Peyer's patch (tissue), 4 donors: ENCODE results near the gene HORMAD2. TPM values are rescaled to one million over a fixed set of nuclear protein-coding genes. Genes with fewer than 3 reads are reported as not detected.

Experiments
- DNase-seq, 3 donors: peaks; one replicate each; pipeline ENCODE4 v3.0.0-alpha.2; 2017 to 2019
- H3K27ac ChIP-seq, 4 donors: fragments of 200-600 bp; sonication (generic); one replicate each; pipeline ENCODE4 v1.5.1; 2016 to 2019
- H3K27me3 ChIP-seq, 2 donors: fragments of 200-600 bp; sonication (generic); one replicate each; pipeline ENCODE4 v1.5.1; 2019
- H3K36me3 ChIP-seq, 3 donors: fragments of 200-600 bp; sonication (generic); one replicate each; pipeline ENCODE4 v1.5.1; 2016 to 2019
- H3K4me1 ChIP-seq, 4 donors: fragments of 200-600 bp; sonication (generic); one replicate each; pipeline ENCODE4 v1.5.1; 2016 to 2019
- H3K4me3 ChIP-seq, 4 donors: fragments of 200-600 bp; sonication (generic); 1 replicate in 3 of 4; 2 replicates in 1 of 4; pipeline ENCODE4 v1.5.1; 2016 to 2019; ENCODE audit warnings: mild to moderate bottlenecking in 1 of 4
- H3K9me3 ChIP-seq, 4 donors: fragments of 200-600 bp; sonication (generic); one replicate each; pipeline ENCODE4 v1.5.1; 2016 to 2019; ENCODE audit warnings: mild to moderate bottlenecking in 1 of 4
- CTCF ChIP-seq, 6 experiments: fragments of 450-650 bp in 4 of 6; fragments of 200-600 bp in 2 of 6; sonication (generic) in 1 of 6; IDR thresholded peaks; one replicate each; pipeline ENCODE4 v1.5.1; 2017 to 2019; ENCODE audit warnings: antibody characterized with exemption in 6 of 6, mild to moderate bottlenecking in 3 of 6, moderate library complexity in 1 of 6
- POLR2A ChIP-seq, 2 donors: fragments of 450-650 bp; IDR thresholded peaks; one replicate each; pipeline ENCODE4 v1.5.1; 2017; ENCODE audit warnings: antibody characterized with exemption in 2 of 2, mild to moderate bottlenecking in 2 of 2, moderate library complexity in 2 of 2
- total RNA-seq, 4 donors: library from RNA; depleted of rRNA; stranded (reverse); fragments of >200 nt; gene quantifications; one replicate each; pipeline ENCODE4 v1.1.0, GENCODE V29; 2016

Gene HORMAD2
- total RNA-seq, 4 donors from 2014 or later = not detected

- no peaks in the 10 kb centered on the region for H3K36me3 ChIP-seq
- H3K4me3 ChIP-seq = no peak overlapping the region
- no peaks in the 10 kb centered on the region for H3K9me3 ChIP-seq
- no peaks in the 10 kb centered on the region for H3K27me3 ChIP-seq
- H3K4me1 ChIP-seq = no peaks in the 10 kb centered on the region
- H3K27ac ChIP-seq = no peak overlapping the region
- no peak for DNase-seq
- TF ChIP-seq CTCF (IDR thresholded peaks at IDR 0.05) (no peak), POLR2A (IDR thresholded peaks at IDR 0.05) (no peak)
Observed at GRCh38 chr22:30132290-30132996, 52.2 kb downstream of the HORMAD2 start.

GRCh38 chr22:30140414-30140813 lies 60.1 kb downstream of the HORMAD2 start:
- no peak overlapping the region for H3K27ac ChIP-seq
- no peak for TF ChIP-seq CTCF (IDR thresholded peaks at IDR 0.05)
- no peak for TF ChIP-seq POLR2A (IDR thresholded peaks at IDR 0.05)
- DNase-seq = no peak
- H3K9me3 ChIP-seq = peaks cover 0 to 17% (median 6%) of the 10 kb centered on the region in 4 donors
- no peaks in the 10 kb centered on the region for H3K36me3 ChIP-seq
- no peaks in the 10 kb centered on the region for H3K4me1 ChIP-seq
- no peak overlapping the region for H3K4me3 ChIP-seq
- H3K27me3 ChIP-seq = no peaks in the 10 kb centered on the region

GRCh38 chr22:30143265-30143664 lies 63.0 kb downstream of the HORMAD2 start:
- no peak for DNase-seq
- TF ChIP-seq POLR2A (IDR thresholded peaks at IDR 0.05) (no peak), CTCF (IDR thresholded peaks at IDR 0.05) (no peak)
- Histone ChIP-seq H3K4me3 (no peak overlapping the region), H3K4me1 (no peaks in the 10 kb centered on the region), H3K27me3 (no peaks in the 10 kb centered on the region), H3K36me3 (no peaks in the 10 kb centered on the region), H3K27ac (no peak overlapping the region), H3K9me3 (peaks cover 0 to 17% (median 6%) of the 10 kb centered on the region in 4 donors)

- Histone ChIP-seq H3K4me1 (no peaks in the 10 kb centered on the region), H3K36me3 (no peaks in the 10 kb centered on the region), H3K27ac (no peak overlapping the region), H3K27me3 (no peaks in the 10 kb centered on the region), H3K4me3 (no peak overlapping the region), H3K9me3 (peaks cover 0 to 17% (median 6%) of the 10 kb centered on the region in 4 donors)
- TF ChIP-seq CTCF (IDR thresholded peaks at IDR 0.05) (no peak), POLR2A (IDR thresholded peaks at IDR 0.05) (no peak)
- DNase-seq = no peak
Observed at GRCh38 chr22:30144391-30144790, 64.1 kb downstream of the HORMAD2 start.

- DNase-seq = no peak
- TF ChIP-seq POLR2A (IDR thresholded peaks at IDR 0.05) (no peak), CTCF (IDR thresholded peaks at IDR 0.05) (no peak)
- Histone ChIP-seq H3K4me3 (no peak overlapping the region), H3K9me3 (no peaks in the 10 kb centered on the region), H3K27me3 (no peaks in the 10 kb centered on the region), H3K36me3 (no peaks in the 10 kb centered on the region), H3K4me1 (no peaks in the 10 kb centered on the region), H3K27ac (no peak overlapping the region)
Observed at GRCh38 chr22:30150212-30150611, 69.9 kb downstream of the HORMAD2 start.
